Nephron progenitor cell (in vitro differentiated cells): Measurements from ENCODE around the gene ARHGAP30.

Experiments used
- DNase-seq: peaks from one replicate; pipeline ENCODE4 v3.0.0; 2021
- H3K27ac Mint-ChIP-seq: 2 replicates; pipeline ENCODE4 v1.8.0; 2021; ENCODE audit warnings: mild to moderate bottlenecking, moderate library complexity, mixed read lengths
- H3K27me3 Mint-ChIP-seq: 2 replicates; pipeline ENCODE4 v1.8.0; 2021; ENCODE audit warnings: mild to moderate bottlenecking, low read depth, mixed read lengths; ENCODE audit not compliant: poor library complexity
- H3K36me3 Mint-ChIP-seq: 2 replicates; pipeline ENCODE4 v1.8.0; 2021; ENCODE audit warnings: low read depth, mixed read lengths
- H3K4me1 Mint-ChIP-seq: 2 replicates; pipeline ENCODE4 v1.8.0; 2021; ENCODE audit warnings: mixed read lengths
- H3K4me3 Mint-ChIP-seq: 2 replicates; pipeline ENCODE4 v1.8.0; 2021; ENCODE audit warnings: mild to moderate bottlenecking, moderate library complexity, mixed read lengths
- H3K9me3 Mint-ChIP-seq: 2 replicates; pipeline ENCODE4 v1.8.0; 2021; ENCODE audit warnings: mild to moderate bottlenecking, moderate library complexity, mixed read lengths
- TF ChIP-seq, protein P1 (sequence below): fragments of 200-600 bp; sonication (generic); IDR thresholded peaks from 2 replicates; pipeline ENCODE4 v1.5.0; 2021; ENCODE audit warnings: antibody characterized with exemption

ARHGAP30 gene

DNA sequence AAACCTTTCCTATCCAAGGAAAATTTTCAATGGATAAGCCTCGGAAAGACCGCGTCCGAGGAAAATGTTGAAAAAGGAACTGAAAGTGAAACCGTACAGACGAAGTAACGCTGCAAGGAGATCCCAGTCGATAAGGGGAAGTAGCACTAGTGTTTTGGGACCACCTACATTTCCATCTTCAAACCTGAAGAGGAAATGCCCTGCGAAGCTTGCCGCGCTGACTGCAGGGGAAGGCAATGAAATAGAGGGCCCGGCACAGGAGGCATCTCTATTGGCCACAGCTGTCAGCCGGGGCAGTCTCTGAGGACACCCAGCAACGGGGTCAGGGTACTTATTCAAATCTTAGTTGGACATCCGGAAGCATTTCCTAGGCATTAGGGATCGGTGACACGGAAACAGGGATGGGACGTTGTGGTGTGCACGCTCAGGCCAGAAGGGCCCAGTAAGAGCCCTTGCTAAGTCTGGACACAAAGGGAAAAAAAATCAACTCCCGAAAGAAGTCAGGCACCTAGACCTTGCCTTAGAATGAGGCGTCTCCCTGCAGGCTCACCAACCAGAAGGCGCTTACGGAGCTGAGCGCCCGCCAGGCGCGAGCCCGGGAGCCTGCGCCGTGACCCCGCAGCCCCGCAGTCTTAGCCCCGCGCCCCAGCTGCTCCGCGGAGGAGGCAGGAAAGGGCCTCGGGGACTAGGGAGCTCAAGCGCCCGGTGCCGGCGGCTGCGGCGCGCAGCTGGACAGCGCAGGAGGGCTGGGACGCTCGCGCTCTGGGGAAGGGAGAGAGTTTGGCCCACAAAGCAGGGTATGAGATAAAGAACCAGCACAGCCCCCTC lies 24.6 kb downstream of the ARHGAP30 start:
- Mint-ChIP-seq H3K27me3 (peaks cover 29% of the 10 kb centered on the region), H3K36me3 (peaks cover 55% of the 10 kb centered on the region), H3K9me3 (peaks cover 43% of the 10 kb centered on the region), H3K4me3 (peak overlapping the region; percentile 97), H3K4me1 (peaks cover 28% of the 10 kb centered on the region), H3K27ac (peak overlapping the region; percentile 100)
- TF ChIP-seq, protein P1, sequence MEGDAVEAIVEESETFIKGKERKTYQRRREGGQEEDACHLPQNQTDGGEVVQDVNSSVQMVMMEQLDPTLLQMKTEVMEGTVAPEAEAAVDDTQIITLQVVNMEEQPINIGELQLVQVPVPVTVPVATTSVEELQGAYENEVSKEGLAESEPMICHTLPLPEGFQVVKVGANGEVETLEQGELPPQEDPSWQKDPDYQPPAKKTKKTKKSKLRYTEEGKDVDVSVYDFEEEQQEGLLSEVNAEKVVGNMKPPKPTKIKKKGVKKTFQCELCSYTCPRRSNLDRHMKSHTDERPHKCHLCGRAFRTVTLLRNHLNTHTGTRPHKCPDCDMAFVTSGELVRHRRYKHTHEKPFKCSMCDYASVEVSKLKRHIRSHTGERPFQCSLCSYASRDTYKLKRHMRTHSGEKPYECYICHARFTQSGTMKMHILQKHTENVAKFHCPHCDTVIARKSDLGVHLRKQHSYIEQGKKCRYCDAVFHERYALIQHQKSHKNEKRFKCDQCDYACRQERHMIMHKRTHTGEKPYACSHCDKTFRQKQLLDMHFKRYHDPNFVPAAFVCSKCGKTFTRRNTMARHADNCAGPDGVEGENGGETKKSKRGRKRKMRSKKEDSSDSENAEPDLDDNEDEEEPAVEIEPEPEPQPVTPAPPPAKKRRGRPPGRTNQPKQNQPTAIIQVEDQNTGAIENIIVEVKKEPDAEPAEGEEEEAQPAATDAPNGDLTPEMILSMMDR = no peak
- DNase-seq = peak; percentile 62

DNA sequence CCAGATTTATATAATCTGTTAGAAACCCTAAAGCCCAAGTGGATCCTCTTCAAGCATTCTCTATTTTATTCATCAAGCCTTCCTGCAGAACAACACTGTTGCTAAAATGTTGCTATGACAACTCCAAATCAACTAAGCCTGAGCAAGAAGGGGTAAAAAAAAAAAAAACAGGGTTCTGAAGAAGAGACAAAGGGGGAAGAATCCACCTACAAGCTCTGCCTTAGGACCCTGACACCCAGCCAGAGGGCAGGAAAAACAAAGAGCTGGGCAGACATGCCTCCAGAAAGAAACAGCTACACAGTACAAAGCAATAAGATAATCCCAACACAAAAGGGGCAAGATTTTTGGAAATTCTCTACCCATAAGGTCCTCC lies 25.2 kb downstream of the ARHGAP30 start:
- Mint-ChIP-seq H3K27me3 (peaks cover 29% of the 10 kb centered on the region), H3K9me3 (peaks cover 38% of the 10 kb centered on the region), H3K27ac (peak overlapping the region; percentile 97), H3K4me1 (peaks cover 28% of the 10 kb centered on the region), H3K36me3 (peaks cover 61% of the 10 kb centered on the region), H3K4me3 (peak overlapping the region; percentile 97)
- TF ChIP-seq, protein P1 = no peak
- no peak for DNase-seq

DNA sequence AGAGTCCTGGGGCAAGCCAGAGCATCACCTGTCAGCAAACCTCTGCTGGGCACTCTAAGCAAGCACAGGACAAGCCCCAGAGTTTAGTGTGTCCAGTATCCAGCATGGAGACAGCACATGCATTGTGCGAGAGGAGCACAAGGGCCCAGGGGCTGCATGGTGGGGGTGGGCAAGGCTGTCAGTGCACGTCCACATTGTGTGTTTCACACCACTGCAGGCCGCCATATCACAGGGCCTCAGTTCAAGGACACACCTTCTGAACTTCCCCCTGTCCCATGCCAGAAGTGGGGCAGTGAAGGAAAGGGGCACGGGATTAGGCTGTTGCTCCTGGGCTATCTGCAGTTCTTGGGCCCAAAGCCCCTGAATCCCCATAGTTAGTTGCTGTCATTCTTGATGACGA lies 30.1 kb downstream of the ARHGAP30 start:
- H3K9me3 Mint-ChIP-seq = no peaks in the 10 kb centered on the region
- H3K4me3 Mint-ChIP-seq = peak overlapping the region; percentile 83
- no peak overlapping the region for H3K27ac Mint-ChIP-seq
- H3K27me3 Mint-ChIP-seq = peaks cover 5% of the 10 kb centered on the region
- peaks cover 35% of the 10 kb centered on the region for H3K36me3 Mint-ChIP-seq
- TF ChIP-seq, protein P1 = no peak
- DNase-seq = no peak
- peaks cover 29% of the 10 kb centered on the region for H3K4me1 Mint-ChIP-seq

DNA sequence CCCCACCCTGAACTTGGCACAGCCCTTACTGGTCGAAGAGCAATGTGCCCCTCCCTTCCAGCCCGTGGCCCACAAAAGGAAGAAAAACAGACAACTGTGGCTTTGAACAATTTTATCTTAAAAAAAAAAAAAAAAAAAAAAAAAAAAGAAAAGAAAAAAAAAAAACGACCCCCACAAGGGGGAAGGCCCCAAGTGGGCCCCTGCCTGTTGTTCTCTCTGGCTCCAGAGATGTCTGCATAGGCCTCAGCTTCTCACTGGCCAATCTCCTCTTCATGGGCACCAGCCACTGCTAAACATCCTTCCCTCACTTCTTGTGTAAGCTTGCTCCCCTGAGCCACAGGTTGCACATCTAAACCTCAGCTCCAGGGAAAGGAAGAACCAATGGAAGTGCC lies 30.5 kb downstream of the ARHGAP30 start:
- H3K27me3 Mint-ChIP-seq = peaks cover 5% of the 10 kb centered on the region
- H3K4me3 Mint-ChIP-seq = peak overlapping the region; percentile 83
- TF ChIP-seq, protein P1 = no peak
- DNase-seq = no peak
- H3K27ac Mint-ChIP-seq = no peak overlapping the region
- peaks cover 25% of the 10 kb centered on the region for H3K4me1 Mint-ChIP-seq
- H3K36me3 Mint-ChIP-seq = peaks cover 35% of the 10 kb centered on the region
- no peaks in the 10 kb centered on the region for H3K9me3 Mint-ChIP-seq

DNA sequence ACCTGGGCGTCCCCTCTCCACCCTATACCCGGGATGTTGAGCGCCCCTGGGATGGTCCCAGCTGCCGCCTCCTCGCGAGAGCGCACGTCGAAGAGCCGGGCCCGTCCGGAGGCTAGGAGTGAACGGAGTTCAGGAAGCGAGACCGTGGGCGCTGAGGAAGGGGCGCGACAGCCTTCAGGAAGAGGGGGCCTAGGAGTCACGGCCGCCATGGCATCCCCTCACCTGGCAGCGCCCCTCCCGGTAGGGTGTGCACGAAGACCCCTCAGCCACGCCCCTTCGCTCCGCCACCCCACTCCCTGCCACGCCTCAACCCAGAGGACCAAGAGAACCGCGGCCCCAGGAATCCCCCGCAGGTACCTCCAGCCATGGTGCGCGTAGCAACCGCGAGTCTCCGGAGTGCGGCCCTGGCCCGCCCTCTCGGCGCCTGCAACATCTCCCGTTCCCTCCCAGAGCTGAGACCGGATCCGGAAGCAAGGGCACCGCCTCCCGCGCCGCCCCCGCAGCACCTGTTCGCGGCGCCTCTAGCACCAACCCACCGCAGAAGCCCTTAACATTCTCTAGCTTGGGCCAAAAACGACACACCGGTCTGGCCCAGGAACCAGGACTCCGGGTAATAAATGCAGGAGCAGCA lies 31.1 kb downstream of the ARHGAP30 start, which contains the start of gene TSTD1:
TSTD1 (minus strand) TSS at position 442 of the 631 bp plus-strand sequence; CDS start at position 367, 75 bp downstream.
- H3K4me1 Mint-ChIP-seq = peaks cover 23% of the 10 kb centered on the region
- peaks cover 35% of the 10 kb centered on the region for H3K36me3 Mint-ChIP-seq
- peak; percentile 72 for DNase-seq
- peak within 1 kb of the TSS; percentile 83 for H3K4me3 Mint-ChIP-seq
- H3K27ac Mint-ChIP-seq = no peak within 1 kb of the TSS
- peaks cover 5% of the 10 kb centered on the region for H3K27me3 Mint-ChIP-seq
- no peaks in the 10 kb centered on the region for H3K9me3 Mint-ChIP-seq
- TF ChIP-seq, protein P1 = no peak
